ENCODE measurements around the gene NUDCD3. TPM values are rescaled to one million over a fixed set of nuclear protein-coding genes. Genes with fewer than 3 reads are reported as not detected.

The NUDCD3 gene
- total and polyA plus RNA-seq, 12 donors: 16.2 to 116 (median 102) TPM

DNA sequence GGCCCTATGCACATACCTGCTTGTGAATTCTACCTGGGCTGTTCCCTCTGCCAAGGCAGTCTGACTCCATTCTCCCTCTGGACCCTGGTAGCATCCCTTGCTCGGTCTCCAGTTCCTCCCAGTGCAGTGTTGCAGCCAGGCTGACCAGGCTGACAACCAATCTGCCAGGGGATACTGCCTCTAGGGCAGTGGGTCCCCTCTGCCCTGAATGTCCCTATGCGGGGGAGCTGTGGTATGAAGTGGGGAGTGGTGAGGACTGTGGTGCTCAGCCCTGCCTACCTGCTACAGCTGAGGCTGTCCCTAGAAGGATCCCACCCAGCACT lies 117.1 kb downstream of the NUDCD3 start:
- no peak for TF ChIP-seq CTCF (IDR thresholded peaks at IDR 0.05)
- no peak overlapping the region for H3K4me3 ChIP-seq
- H3K27ac ChIP-seq: no peak overlapping the region
- no peaks in the 10 kb centered on the region for H3K36me3 ChIP-seq
- no peak for DNase-seq
- no peak for ATAC-seq
- H3K27me3 ChIP-seq: peaks cover 0 to 7% (median 0%) of the 10 kb centered on the region in 7 donors
- intact Hi-C loops (cut with DNase I): loop anchor here in 1 of 10 donors (10.0 kb wide), 1 partner anchor 101 kb away; no protein-coding TSS in a partner anchor
- peaks cover 0 to 12% (median 0%) of the 10 kb centered on the region in 11 donors for H3K9me3 ChIP-seq
- WGBS, 2 donors: 79 to 82% methylated on average over 2 of the region's 2 CpGs
- H3K4me1 ChIP-seq: no peaks in the 10 kb centered on the region

- no peak overlapping the region for H3K27ac ChIP-seq
- intact Hi-C loops (cut with DNase I): loop anchor here in 1 of 10 donors (10.0 kb wide), 1 partner anchor 102 kb away; no protein-coding TSS in a partner anchor
- ATAC-seq (no peak), DNase-seq (no peak)
- no peak overlapping the region for H3K4me3 ChIP-seq
- WGBS, 2 donors: 66 to 81% methylated on average over 5 of the region's 5 CpGs
- H3K9me3 ChIP-seq: peaks cover 0 to 12% (median 0%) of the 10 kb centered on the region in 11 donors
- H3K27me3 ChIP-seq: peaks cover 0 to 7% (median 0%) of the 10 kb centered on the region in 7 donors
- TF ChIP-seq CTCF (IDR thresholded peaks at IDR 0.05): no peak
- no peaks in the 10 kb centered on the region for H3K4me1 ChIP-seq
- no peaks in the 10 kb centered on the region for H3K36me3 ChIP-seq
Measured at GRCh38 chr7:44372560-44373417, 117.7 kb downstream of the NUDCD3 start.

DNA sequence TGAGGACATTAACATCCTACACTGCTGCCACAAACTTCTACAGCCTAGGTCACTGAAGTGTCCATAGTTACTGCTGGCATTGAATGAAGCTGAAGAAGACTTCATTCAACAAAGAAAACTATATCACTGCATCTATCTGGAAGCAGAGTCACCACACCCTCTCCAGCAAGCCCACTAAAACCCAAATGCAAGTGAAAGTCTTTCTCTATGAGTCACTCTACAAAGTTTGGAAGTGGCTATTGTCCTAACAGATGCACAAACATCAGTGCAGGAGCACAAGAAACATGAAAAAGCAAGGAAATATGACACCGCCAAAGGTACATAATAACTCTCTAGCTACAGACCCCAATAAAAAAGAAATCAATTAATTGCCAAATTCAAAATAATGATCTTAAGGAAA lies 121.6 kb downstream of the NUDCD3 start:
- H3K27me3 ChIP-seq: peaks cover 0 to 7% (median 0%) of the 10 kb centered on the region in 7 donors
- TF ChIP-seq CTCF (IDR thresholded peaks at IDR 0.05): no peak
- H3K27ac ChIP-seq: no peak overlapping the region
- intact Hi-C loops (cut with DNase I): no loop called here
- H3K4me1 ChIP-seq: no peaks in the 10 kb centered on the region
- H3K9me3 ChIP-seq: peaks cover 0 to 12% (median 0%) of the 10 kb centered on the region in 11 donors
- ATAC-seq: no peak
- 98 to 100% methylated on average over 1 of the region's 1 CpG for WGBS, 2 donors
- H3K36me3 ChIP-seq: no peaks in the 10 kb centered on the region
- H3K4me3 ChIP-seq: no peak overlapping the region
- DNase-seq: no peak

DNA sequence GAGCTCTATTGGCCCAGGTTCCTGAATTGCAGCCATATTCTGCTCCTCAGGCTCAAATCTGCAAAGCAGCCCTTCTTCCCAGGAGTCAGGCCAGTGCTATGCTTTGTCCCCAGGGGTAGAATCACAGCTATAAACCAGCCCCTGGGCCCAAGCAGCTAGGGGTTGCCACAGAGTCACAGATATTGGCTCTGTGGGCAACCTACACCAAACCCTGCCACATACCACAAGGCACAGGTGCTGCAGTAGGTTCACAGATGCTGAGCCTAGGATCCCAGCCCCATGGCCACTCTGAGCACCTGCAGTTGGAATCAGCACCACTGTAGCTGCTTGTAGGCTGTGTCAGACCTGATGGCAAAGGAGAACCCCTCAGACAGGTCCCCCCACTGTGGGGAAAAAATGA lies 122.0 kb downstream of the NUDCD3 start:
- intact Hi-C loops (cut with DNase I): no loop called here
- H3K4me1 ChIP-seq: no peaks in the 10 kb centered on the region
- H3K27me3 ChIP-seq: peaks cover 0 to 7% (median 0%) of the 10 kb centered on the region in 7 donors
- peaks cover 0 to 12% (median 0%) of the 10 kb centered on the region in 11 donors for H3K9me3 ChIP-seq
- DNase-seq (no peak), ATAC-seq (no peak)
- H3K36me3 ChIP-seq: no peaks in the 10 kb centered on the region
- no peak overlapping the region for H3K27ac ChIP-seq
- H3K4me3 ChIP-seq: no peak overlapping the region
- TF ChIP-seq CTCF (IDR thresholded peaks at IDR 0.05): no peak
